T-cell (primary cell): ENCODE data around the gene MT1X. TPM values are rescaled to one million over a fixed set of nuclear protein-coding genes. Genes with fewer than 3 reads are reported as not detected.
"Not testable (repeated sequence)": the region's sequence is repeated elsewhere in the genome, so short reads cannot be mapped to it uniquely, and the experiment has no call there.

ENCODE experiments used
- ATAC-seq, 4 experiments: fragments of 200-7000 bp in 3 of 4; fragments of 150-1000 bp in 1 of 4; cut with Tn5 transposase; replicated peaks in 1 of 4; 1 replicate in 3 of 4; 2 replicates in 1 of 4; pipeline ENCODE4 v1.10.0; 2021; ENCODE audit warnings: moderate library complexity in 3 of 4, mild to moderate bottlenecking in 2 of 4, moderate number of reproducible peaks in 1 of 4
- CTCF ChIA-PET, 2 donors: fragments of 300-600 bp; sonication (Branson Sonifier 250); formaldehyde crosslinking; loops; one replicate each; lab custom pipeline; 2022; ENCODE audit warnings: antibody characterized with exemption in 2 of 2; lab: Charles Lee
- POLR2A ChIA-PET, 2 donors: fragments of 300-600 bp; sonication (Branson Sonifier 250); formaldehyde crosslinking; loops; one replicate each; lab custom pipeline; 2022; ENCODE audit warnings: antibody characterized with exemption in 2 of 2; lab: Charles Lee
- DNase-seq, 35 experiments: peaks; one replicate each; pipeline versions ENCODE4 v3.0.0 to v3.0.0-alpha.2; 2013 to 2023
- H3K27ac ChIP-seq: one replicate; pipeline ENCODE4 v1.5.1; 2013; ENCODE audit warnings: low read length
- H3K27me3 ChIP-seq, 2 experiments: replicated peaks in 1 of 2; 1 replicate in 1 of 2; 2 replicates in 1 of 2; pipeline versions ENCODE4 v1.6.1 to v1.7.0; 2013; ENCODE audit warnings: low read length in 1 of 2, mixed read lengths in 1 of 2; ENCODE audit not compliant: control insufficient read depth in 2 of 2, insufficient read depth in 2 of 2; ENCODE audit errors: extremely low read depth in 1 of 2
- H3K36me3 ChIP-seq, 2 donors: 1 replicate in 1 of 2; 2 replicates in 1 of 2; pipeline versions ENCODE4 v1.6.1 to v1.7.0; 2013; ENCODE audit warnings: low read length in 1 of 2; ENCODE audit not compliant: control insufficient read depth in 2 of 2, insufficient read depth in 1 of 2; ENCODE audit errors: extremely low read depth in 1 of 2
- H3K4me1 ChIP-seq, 2 experiments: 1 replicate in 1 of 2; 2 replicates in 1 of 2; pipeline versions ENCODE4 v1.6.1 to v1.7.0; 2013; ENCODE audit warnings: low read length in 2 of 2, mixed read lengths in 1 of 2; ENCODE audit not compliant: insufficient read depth in 2 of 2, control insufficient read depth in 1 of 2; ENCODE audit errors: extremely low read depth in 1 of 2
- H3K4me3 ChIP-seq, 2 donors: 1 replicate in 1 of 2; 2 replicates in 1 of 2; pipeline versions ENCODE4 v1.5.1 to v1.7.0; 2013; ENCODE audit warnings: mild to moderate bottlenecking in 2 of 2, low read length in 1 of 2, moderate library complexity in 1 of 2; ENCODE audit not compliant: control insufficient read depth in 1 of 2; ENCODE audit errors: extremely low read depth in 1 of 2
- H3K9me3 ChIP-seq: 2 replicates; pipeline ENCODE4 v1.7.0; 2013
- H3K27ac Mint-ChIP-seq, 2 donors: one replicate each; pipeline ENCODE4 v1.8.0; 2020 to 2021; ENCODE audit warnings: mild to moderate bottlenecking in 2 of 2, mixed read lengths in 2 of 2
- H3K27me3 Mint-ChIP-seq, 2 donors: one replicate each; pipeline ENCODE4 v1.8.0; 2021 to 2022; ENCODE audit warnings: mixed read lengths in 2 of 2
- H3K36me3 Mint-ChIP-seq: one replicate; pipeline ENCODE4 v1.8.0; 2021; ENCODE audit warnings: mixed read lengths
- H3K4me1 Mint-ChIP-seq, 3 donors: one replicate each; pipeline ENCODE4 v1.8.0; 2020 to 2022; ENCODE audit warnings: mixed read lengths in 3 of 3, mild to moderate bottlenecking in 1 of 3
- H3K4me3 Mint-ChIP-seq, 3 donors: one replicate each; pipeline ENCODE4 v1.8.0; 2020 to 2022; ENCODE audit warnings: mild to moderate bottlenecking in 3 of 3, mixed read lengths in 3 of 3, moderate library complexity in 3 of 3
- H3K9me3 Mint-ChIP-seq, 3 donors: one replicate each; pipeline ENCODE4 v1.8.0; 2020 to 2022; ENCODE audit warnings: mixed read lengths in 3 of 3
- WGBS: methylation state at CpG from one replicate; pipeline ENCODE4 v1.1.5; 2013; ENCODE audit warnings: missing lambda C conversion rate; ENCODE audit not compliant: insufficient coverage; 5-methylcytosine and 5-hydroxymethylcytosine counted together
- total RNA-seq, 35 experiments: library from RNA in 6 of 35; stranded (reverse) in 6 of 35; fragments of 120-200 nt in 1 of 35; gene quantifications; one replicate each; pipeline versions ENCODE4 v1.2.1 to v1.2.4 and lab custom pipeline; 2013 to 2026

MT1X gene
- total RNA-seq, 5 donors from 2014 or later (not counting 1 experiment from before 2014, with no cell fraction given): 18.7 to 30.8 (median 28.8) TPM

- CTCF ChIA-PET: interaction anchor here (0.6 to 0.7 kb wide), 2 partner anchors 19 to 762 kb away, joined by 3 to 4 read pairs; no protein-coding TSS in a partner anchor
- peaks cover 14 to 37% of the 10 kb centered on the region in 2 experiments for H3K27me3 ChIP-seq
- WGBS: 16% methylated on average over 25 of the region's 48 CpGs
Observed at GRCh38 chr16:56662357-56663354, 19.6 kb upstream of the MT1X start.

GRCh38 chr16:56664506-56664905, 17.8 kb upstream of the MT1X start:
- ChIA-PET CTCF (interaction anchor here in 1 of 2 donors (0.6 kb wide), 1 partner anchor 50 kb away, joined by 7 read pairs; no protein-coding TSS in a partner anchor), POLR2A (no interaction called here)
- Histone ChIP-seq H3K4me3 (no peak overlapping the region), H3K27ac (no peak overlapping the region), H3K9me3 (no peaks in the 10 kb centered on the region), H3K36me3 (no peaks in the 10 kb centered on the region), H3K27me3 (peaks cover 21 to 51% of the 10 kb centered on the region in 2 experiments), H3K4me1 (peaks cover 0 to 30% of the 10 kb centered on the region in 2 experiments)
- no peak for DNase-seq
- WGBS: no CpG with 5 or more reads among the region's 1 CpG
- peaks cover 22 to 54% of the 10 kb centered on the region in 2 donors for H3K27me3 Mint-ChIP-seq
- H3K27ac Mint-ChIP-seq: peak overlapping the region in 1 of 2 donors; percentile 64
- H3K36me3 Mint-ChIP-seq: peaks cover 3% of the 10 kb centered on the region
- no peak for ATAC-seq
- peaks cover 34 to 38% (median 37%) of the 10 kb centered on the region in 3 donors for H3K4me1 Mint-ChIP-seq
- no peaks in the 10 kb centered on the region for H3K9me3 Mint-ChIP-seq
- no peak overlapping the region for H3K4me3 Mint-ChIP-seq

More at GRCh38 chr16:56662357-56663354, 19.6 kb upstream of the MT1X start:
- Histone ChIP-seq H3K9me3 (no peaks in the 10 kb centered on the region), H3K36me3 (no peaks in the 10 kb centered on the region), H3K4me3 (peak overlapping the region; percentile 55 to 74), H3K4me1 (peaks cover 3 to 33% of the 10 kb centered on the region in 2 experiments), H3K27ac (peak overlapping the region; percentile 45)
- Mint-ChIP-seq H3K27ac (peak overlapping the region; percentile 81 to 89), H3K27me3 (peaks cover 8 to 38% of the 10 kb centered on the region in 2 donors), H3K9me3 (no peaks in the 10 kb centered on the region), H3K36me3 (peaks cover 3% of the 10 kb centered on the region), H3K4me1 (peaks cover 33 to 36% (median 35%) of the 10 kb centered on the region in 3 donors), H3K4me3 (peak overlapping the region; percentile 78 to 85 (median 82))
- ATAC-seq: peak; percentile 66 to 74 (median 68)
- POLR2A ChIA-PET: no interaction called here
- DNase-seq: peak in 9 of 35 experiments; percentile 11 to 48 (median 26)

DNA sequence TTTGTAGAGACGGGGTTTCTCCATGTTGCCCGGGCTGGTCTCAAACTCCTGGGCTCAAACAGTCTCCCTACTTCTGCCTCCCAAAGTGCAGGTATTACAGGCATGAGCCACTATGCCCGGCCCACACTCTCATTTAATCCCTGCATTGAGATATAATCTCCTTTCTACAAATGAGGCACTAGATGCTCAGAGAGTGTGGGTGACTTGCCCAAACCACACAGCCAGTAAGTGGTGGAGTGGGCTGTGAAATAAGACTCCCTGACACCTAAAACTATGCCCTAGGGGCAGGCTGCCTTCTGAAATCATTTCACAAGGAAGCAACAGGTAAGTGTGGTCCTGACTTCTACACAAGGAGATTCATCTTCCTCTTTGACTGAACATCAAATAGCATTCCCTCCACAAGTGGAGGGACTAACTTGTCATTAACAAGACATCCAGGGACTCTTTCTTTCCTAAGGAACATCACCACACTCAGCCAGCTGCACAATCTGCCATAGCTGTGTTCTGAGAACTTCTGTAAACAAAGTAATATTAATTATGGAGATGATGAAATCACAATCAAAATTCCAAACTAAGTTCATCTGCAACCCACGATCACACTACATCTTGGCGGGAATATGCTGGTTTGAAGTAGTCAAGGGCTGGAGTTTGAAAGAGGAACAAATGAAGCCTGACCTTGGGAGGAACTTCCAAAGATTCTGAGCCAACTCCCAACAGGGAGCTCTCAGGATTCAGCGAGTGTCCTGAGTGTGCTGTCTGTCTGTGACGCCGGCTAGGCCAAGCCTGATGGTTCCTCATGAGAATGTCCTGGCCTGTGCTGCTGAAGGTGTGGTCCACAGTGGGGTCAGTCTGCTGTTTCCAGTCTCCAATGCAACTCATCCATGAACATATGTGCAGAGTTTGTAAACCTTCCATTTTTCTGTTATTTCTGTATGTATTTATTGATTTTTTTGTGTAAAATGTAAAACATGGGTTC, 16.7 kb upstream of the MT1X start:
- DNase-seq, H3K27ac ChIP-seq, H3K9me3 Mint-ChIP-seq, H3K4me3 ChIP-seq, H3K4me3 Mint-ChIP-seq, CTCF ChIA-PET, POLR2A ChIA-PET, H3K36me3 ChIP-seq, H3K9me3 ChIP-seq, H3K27ac Mint-ChIP-seq, ATAC-seq, H3K36me3 Mint-ChIP-seq: not testable (repeated sequence)
- Mint-ChIP-seq H3K4me1 (peaks cover 38 to 44% (median 40%) of the 10 kb centered on the region in 3 donors), H3K27me3 (peaks cover 27 to 63% of the 10 kb centered on the region in 2 donors)
- Histone ChIP-seq H3K27me3 (peaks cover 24 to 62% of the 10 kb centered on the region in 2 experiments), H3K4me1 (peaks cover 0 to 36% of the 10 kb centered on the region in 2 experiments)
- WGBS: no CpG with 5 or more reads among the region's 8 CpGs

DNA sequence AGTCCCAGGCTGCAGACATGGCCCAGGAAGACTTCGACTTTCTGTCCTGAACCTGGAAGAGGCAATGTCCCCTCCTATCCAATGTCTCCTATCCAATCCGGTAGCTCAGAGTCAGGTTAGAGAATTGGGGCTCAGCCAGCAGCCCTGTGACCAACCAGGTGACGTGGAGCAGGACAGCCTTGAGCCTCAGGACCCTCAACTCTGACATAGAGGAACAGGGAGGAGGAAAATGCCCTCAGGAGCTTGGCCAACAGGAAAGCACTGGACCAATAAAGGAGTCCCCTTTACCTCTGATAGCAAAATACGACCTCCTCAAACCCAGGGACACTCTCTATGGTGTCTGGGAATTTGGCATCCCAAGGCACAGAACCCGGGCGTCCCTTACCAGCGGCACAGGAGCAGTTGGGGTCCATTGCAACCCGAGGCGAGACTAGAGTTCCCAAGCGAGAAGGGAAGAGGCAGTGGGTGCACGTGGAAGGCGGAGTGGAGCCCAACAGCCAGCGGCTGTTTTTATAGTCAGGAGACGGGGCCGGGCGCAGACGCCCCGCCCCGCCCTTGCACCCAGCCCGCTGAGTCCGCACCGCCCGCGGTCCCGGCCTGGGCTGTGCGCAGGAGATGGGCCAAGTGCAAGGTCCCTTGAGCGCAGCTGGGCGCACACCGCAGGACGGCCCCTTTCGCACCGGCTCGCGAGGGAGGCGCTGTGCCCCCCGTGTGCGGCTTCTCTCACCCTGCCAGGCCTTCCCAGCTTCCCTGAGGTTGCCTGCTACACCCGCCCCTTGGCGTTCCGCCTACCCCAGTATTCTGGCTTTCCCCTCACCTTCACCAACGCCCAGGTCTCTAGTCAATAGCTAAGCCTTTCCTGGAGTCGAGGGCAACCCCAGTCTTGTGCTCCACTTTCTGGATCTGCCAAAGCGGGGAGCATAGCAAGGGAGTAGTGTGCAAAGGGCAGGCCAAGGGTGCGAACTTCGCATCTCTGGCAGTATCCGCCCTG, 14.4 kb upstream of the MT1X start, which contains the start of gene MT1G:
Gene MT1G, minus strand, starts transcription at position 485 of the 991 bp plus-strand sequence. Its CDS starts 72 bp downstream, at position 413.
- peaks cover 0 to 26% of the 10 kb centered on the region in 2 experiments for H3K4me1 ChIP-seq
- Mint-ChIP-seq H3K4me3 (peak within 1 kb of the TSS in 2 of 3 donors; percentile 6 to 65), H3K9me3 (no peaks in the 10 kb centered on the region), H3K4me1 (peaks cover 23 to 30% (median 28%) of the 10 kb centered on the region in 3 donors), H3K27me3 (peaks cover 40 to 77% of the 10 kb centered on the region in 2 donors), H3K27ac (no peak within 1 kb of the TSS), H3K36me3 (peaks cover 3% of the 10 kb centered on the region)
- no peak within 1 kb of the TSS for H3K4me3 ChIP-seq
- H3K9me3 ChIP-seq: no peaks in the 10 kb centered on the region
- POLR2A ChIA-PET: interaction anchor here in 1 of 2 donors (0.6 kb wide), 1 partner anchor 14 kb away, joined by 7 read pairs; no protein-coding TSS in a partner anchor
- 20% methylated on average over 37 of the region's 46 CpGs for WGBS
- H3K36me3 ChIP-seq: no peaks in the 10 kb centered on the region
- CTCF ChIA-PET: no interaction called here
- H3K27ac ChIP-seq: no peak within 1 kb of the TSS
- H3K27me3 ChIP-seq: peaks cover 25 to 62% of the 10 kb centered on the region in 2 experiments
- ATAC-seq: peak; percentile 30 to 74 (median 60)
- DNase-seq: peak in 2 of 35 experiments; percentile 19 to 38
